ENCODE results near the gene MDN1.

- no peak for TF ChIP-seq POLR2A (IDR thresholded peaks at IDR 0.05; ENCODE audit: low read depth, low read length)
- TF ChIP-seq POLR2AphosphoS5 (IDR thresholded peaks at IDR 0.05; ENCODE audit: low read depth, low read length): no peak
- no peak for TF ChIP-seq TAF1 (IDR thresholded peaks at IDR 0.05; ENCODE audit: borderline replicate concordance, low read depth, low read length)
Measured at GRCh38 chr6:89670935-89671565, 148.5 kb downstream of the MDN1 start.
